HepG2 (cell line): ENCODE results near the gene TBX3. TPM values are rescaled to one million over a fixed set of nuclear protein-coding genes. Genes with fewer than 3 reads are reported as not detected.

ENCODE experiments used
- AGO1 ChIP-seq: fragments of 200-400 bp; formaldehyde crosslinking; IDR thresholded peaks from 2 replicates; pipeline ENCODE4 v1.6.1; 2017; ENCODE audit warnings: mild to moderate bottlenecking, low read depth, low read length, moderate library complexity; ENCODE audit not compliant: poor library complexity, severe bottlenecking
- JUNB ChIP-seq: sonication (generic); formaldehyde crosslinking; IDR thresholded peaks from 2 replicates; pipeline ENCODE4 v1.8.0; 2022; ENCODE audit warnings: missing genetic modification reagents, mild to moderate bottlenecking, borderline replicate concordance
- NRL ChIP-seq: sonication (generic); formaldehyde crosslinking; IDR thresholded peaks from 2 replicates; pipeline ENCODE4 v1.5.0; 2020; ENCODE audit warnings: missing genetic modification reagents, mild to moderate bottlenecking, moderate library complexity, borderline replicate concordance
- PHF8 ChIP-seq: sonication (generic); formaldehyde crosslinking; IDR thresholded peaks from 2 replicates; pipeline ENCODE4 v1.5.0; 2020; ENCODE audit warnings: missing genetic modification reagents
- POLR2G ChIP-seq: fragments of 200-400 bp; formaldehyde crosslinking; IDR thresholded peaks from 2 replicates; pipeline ENCODE4 v1.6.1; 2018; ENCODE audit warnings: mild to moderate bottlenecking, low read depth, low read length, moderate library complexity
- RBFOX2 ChIP-seq: fragments of 200-400 bp; formaldehyde crosslinking; IDR thresholded peaks from 2 replicates; pipeline ENCODE4 v1.6.1; 2017; ENCODE audit warnings: low read depth, mild to moderate bottlenecking, low read length
- SAP130 ChIP-seq: IDR thresholded peaks from 2 replicates; pipeline ENCODE4 v1.6.1; 2016; ENCODE audit warnings: low read depth
- STAG1 ChIP-seq: sonication (generic); formaldehyde crosslinking; IDR thresholded peaks from 2 replicates; pipeline ENCODE4 v1.4.0; 2020; ENCODE audit warnings: missing genetic modification reagents
- TFAP4 ChIP-seq: sonication (generic); IDR thresholded peaks from 2 replicates; pipeline ENCODE4 v1.6.1; 2016; ENCODE audit warnings: low read depth, borderline replicate concordance
- U2AF2 ChIP-seq: fragments of 200-400 bp; formaldehyde crosslinking; IDR thresholded peaks from 2 replicates; pipeline ENCODE4 v1.6.1; 2017; ENCODE audit warnings: low read depth, mild to moderate bottlenecking, low read length
- UBTF ChIP-seq: sonication (generic); formaldehyde crosslinking; IDR thresholded peaks from 2 replicates; pipeline ENCODE4 v1.4.0; 2020; ENCODE audit warnings: mild to moderate bottlenecking, missing genetic modification reagents
- XRCC5 ChIP-seq: fragments of 200-400 bp; formaldehyde crosslinking; optimal IDR thresholded peaks from 2 replicates; pipeline ENCODE3; 2017; ENCODE audit warnings: mild to moderate bottlenecking, low read length
- ZBTB34 ChIP-seq: sonication (generic); formaldehyde crosslinking; IDR thresholded peaks from 2 replicates; pipeline ENCODE4 v1.8.0; 2022; ENCODE audit warnings: mild to moderate bottlenecking, missing genetic modification reagents
- ZC3H13 ChIP-seq: sonication (generic); formaldehyde crosslinking; IDR thresholded peaks from 2 replicates; pipeline ENCODE4 v1.8.1; 2023; ENCODE audit warnings: mild to moderate bottlenecking, missing genetic modification reagents, moderate library complexity
- ZFP91 ChIP-seq: sonication (generic); formaldehyde crosslinking; IDR thresholded peaks from 2 replicates; pipeline ENCODE4 v1.9.0; 2022; ENCODE audit warnings: missing genetic modification reagents, mild to moderate bottlenecking, borderline replicate concordance
- ZFY ChIP-seq: sonication (generic); formaldehyde crosslinking; IDR thresholded peaks from 2 replicates; pipeline ENCODE4 v1.4.0; 2020; ENCODE audit warnings: missing genetic modification reagents
- ZNF264 ChIP-seq: sonication (generic); formaldehyde crosslinking; IDR thresholded peaks from 2 replicates; pipeline ENCODE4 v1.4.0; 2020; ENCODE audit warnings: missing genetic modification reagents
- ZNF326 ChIP-seq: sonication (generic); formaldehyde crosslinking; IDR thresholded peaks from 2 replicates; pipeline ENCODE4 v1.4.0; 2020; ENCODE audit warnings: missing genetic modification reagents, borderline replicate concordance
- ZNF704 ChIP-seq: sonication (generic); formaldehyde crosslinking; IDR thresholded peaks from 2 replicates; pipeline ENCODE4 v1.8.1; 2023; ENCODE audit warnings: mild to moderate bottlenecking, inconsistent platforms, moderate library complexity, missing genetic modification reagents, borderline replicate concordance
- ZNF780A ChIP-seq: sonication (generic); formaldehyde crosslinking; IDR thresholded peaks from 2 replicates; pipeline ENCODE4 v1.8.0; 2022; ENCODE audit warnings: mild to moderate bottlenecking, missing genetic modification reagents, moderate library complexity
- ZNF788 ChIP-seq: sonication (generic); formaldehyde crosslinking; IDR thresholded peaks from 2 replicates; pipeline ENCODE4 v1.5.0; 2020; ENCODE audit warnings: mild to moderate bottlenecking, missing genetic modification reagents, borderline replicate concordance
- polyA plus RNA-seq, 8 experiments: library from polyadenylated mRNA; depleted of rRNA in 3 of 8; stranded (reverse) in 7 of 8; unstranded in 1 of 8; fragments of >200 nt; fragmentation: Illumina TruSeq in 4 of 8; extraction: Trizol in 4 of 8; gene quantifications; 2 replicates each; pipeline versions ENCODE4 v1.2.1 to v1.2.3, GENCODE V29; 2011 to 2016; ENCODE audit warnings: low read depth in 4 of 8, missing spikeins in 1 of 8, mixed read lengths in 1 of 8; ENCODE audit not compliant: insufficient read depth in 1 of 8
- total RNA-seq, 5 experiments: library from RNA; depleted of rRNA; stranded (reverse); fragments of >200 nt; fragmentation: Illumina TruSeq; extraction: Trizol; gene quantifications; 2 replicates each; pipeline ENCODE4 v1.2.3, GENCODE V29; 2016; ENCODE audit warnings: low read depth in 1 of 5

The TBX3 gene
- total and polyA plus RNA-seq, 2 of the 13 experiments (the other 11 are each of a cell fraction or from before 2014, with no cell fraction given): 27.1 to 42.4 TPM

GRCh38 chr12:114669401-114670290 is 14.3 kb downstream of the TBX3 start (continued):
- TF ChIP-seq SAP130 (CRISPR knock-in tag): peak; percentile 13; the same call in 1 of the 2 replicates
- TF ChIP-seq ZNF326: no peak
- TF ChIP-seq ZNF264 (CRISPR knock-in tag): no peak
- peak; percentile 30; the same call in 1 of the 2 replicates for TF ChIP-seq ZNF788 (CRISPR knock-in tag)
- TF ChIP-seq ZNF704 (CRISPR knock-in tag): peak; percentile 39; the same call in 1 of the 2 replicates
- TF ChIP-seq ZC3H13 (CRISPR knock-in tag): 0 out of 2 replicates have a peak, but pooled peaks have one; percentile 45
- TF ChIP-seq U2AF2: no peak
- peak; percentile 3; the same call in 1 of the 2 replicates for TF ChIP-seq TFAP4
- 0 out of 2 replicates have a peak, but pooled peaks have one; percentile 30 for TF ChIP-seq NRL (CRISPR knock-in tag)
- TF ChIP-seq POLR2G: peak; percentile 73
- peak; percentile 41; the same call in 1 of the 2 replicates for TF ChIP-seq ZFP91
- peak; percentile 65; the same call in 1 of the 2 replicates for TF ChIP-seq UBTF
- TF ChIP-seq ZBTB34: no peak
- TF ChIP-seq PHF8 (CRISPR knock-in tag): peak; percentile 29; the same call in 1 of the 2 replicates
- TF ChIP-seq ZNF780A: no peak
- no peak for TF ChIP-seq JUNB (CRISPR knock-in tag)
- TF ChIP-seq STAG1: peak; percentile 10
- peak; percentile 82 for TF ChIP-seq RBFOX2
- no peak for TF ChIP-seq XRCC5
- TF ChIP-seq ZFY: peak; percentile 42; the same call in 1 of the 2 replicates
- peak; percentile 96 for TF ChIP-seq AGO1
